Measurements from ENCODE around the gene PCIF1. TPM values are rescaled to one million over a fixed set of nuclear protein-coding genes. Genes with fewer than 3 reads are reported as not detected.

The PCIF1 gene
- total RNA-seq, 1 experiment from 2014 or later = 35.3 TPM

GRCh38 chr20:45947110-45947866 is 12.8 kb downstream of the PCIF1 start:
- H3K9me2 ChIP-seq (ENCODE audit: insufficient read depth) = no peaks in the 10 kb centered on the region
- DNase-seq = no peak
- H4K20me1 ChIP-seq (ENCODE audit: insufficient read depth) = no peaks in the 10 kb centered on the region
- intact Hi-C loops (cut with micrococcal nuclease; ENCODE audit: unreplicated experiment) = no loop called here
- 0 out of 2 replicates have a peak overlapping the region, but pooled peaks have one; percentile 18 for H3K27ac ChIP-seq
- H3F3A ChIP-seq (ENCODE audit: insufficient read depth, low read depth) = peaks cover 45% of the 10 kb centered on the region
- H3K4me1 ChIP-seq (replicated peaks; ENCODE audit: insufficient read depth) = peaks cover 37% of the 10 kb centered on the region
- no peaks in the 10 kb centered on the region for H3K27me3 ChIP-seq (ENCODE audit: insufficient read depth, low read depth)
- TF ChIP-seq EZH2 (IDR thresholded peaks at IDR 0.05; ENCODE audit: low read depth) (no peak), CTCF (conservative IDR thresholded peaks at IDR 0.05) (no peak)
- no TSS peak for BruUV-seq (replicated peaks)
- H3K4me2 ChIP-seq = no peak overlapping the region
- no peak overlapping the region for H3K4me3 ChIP-seq
- H3K79me2 ChIP-seq (ENCODE audit: low read depth) = no peaks in the 10 kb centered on the region
- POLR2A ChIA-PET (ENCODE audit: unreplicated experiment) = no interaction called here
- no peak overlapping the region for H2AFZ ChIP-seq
- CTCF ChIA-PET = interaction anchor here (0.5 to 0.6 kb wide), 2 partner anchors 46 to 453 kb away, joined by 3 read pairs; no protein-coding TSS in a partner anchor
- 0 out of 2 replicates have a peak, but pooled peaks cover 14% of the 10 kb centered on the region for H3K36me3 ChIP-seq (ENCODE audit: low read depth)
- no peaks in the 10 kb centered on the region for H3K9me3 ChIP-seq (ENCODE audit: insufficient read depth, low read depth)

GRCh38 chr20:45948261-45948733 is 13.8 kb downstream of the PCIF1 start:
- Histone ChIP-seq H3K4me3 (no peak overlapping the region), H3K27ac (no peak overlapping the region), H3F3A (ENCODE audit: insufficient read depth, low read depth) (peaks cover 41% of the 10 kb centered on the region), H3K9me3 (ENCODE audit: insufficient read depth, low read depth) (no peaks in the 10 kb centered on the region), H4K20me1 (ENCODE audit: insufficient read depth) (no peaks in the 10 kb centered on the region), H3K27me3 (ENCODE audit: insufficient read depth, low read depth) (no peaks in the 10 kb centered on the region), H2AFZ (no peak overlapping the region), H3K4me2 (no peak overlapping the region), H3K36me3 (ENCODE audit: low read depth) (0 out of 2 replicates have a peak, but pooled peaks cover 14% of the 10 kb centered on the region), H3K79me2 (ENCODE audit: low read depth) (no peaks in the 10 kb centered on the region), H3K4me1 (replicated peaks; ENCODE audit: insufficient read depth) (peaks cover 36% of the 10 kb centered on the region), H3K9me2 (ENCODE audit: insufficient read depth) (no peaks in the 10 kb centered on the region)
- CTCF ChIA-PET = no interaction called here
- BruUV-seq (replicated peaks) = no TSS peak
- TF ChIP-seq EZH2 (IDR thresholded peaks at IDR 0.05; ENCODE audit: low read depth) (no peak), CTCF (conservative IDR thresholded peaks at IDR 0.05) (no peak)
- POLR2A ChIA-PET (ENCODE audit: unreplicated experiment) = no interaction called here
- peak in 1 of 2 experiments; percentile 20 for DNase-seq
- intact Hi-C loops (cut with micrococcal nuclease; ENCODE audit: unreplicated experiment) = no loop called here

DNA sequence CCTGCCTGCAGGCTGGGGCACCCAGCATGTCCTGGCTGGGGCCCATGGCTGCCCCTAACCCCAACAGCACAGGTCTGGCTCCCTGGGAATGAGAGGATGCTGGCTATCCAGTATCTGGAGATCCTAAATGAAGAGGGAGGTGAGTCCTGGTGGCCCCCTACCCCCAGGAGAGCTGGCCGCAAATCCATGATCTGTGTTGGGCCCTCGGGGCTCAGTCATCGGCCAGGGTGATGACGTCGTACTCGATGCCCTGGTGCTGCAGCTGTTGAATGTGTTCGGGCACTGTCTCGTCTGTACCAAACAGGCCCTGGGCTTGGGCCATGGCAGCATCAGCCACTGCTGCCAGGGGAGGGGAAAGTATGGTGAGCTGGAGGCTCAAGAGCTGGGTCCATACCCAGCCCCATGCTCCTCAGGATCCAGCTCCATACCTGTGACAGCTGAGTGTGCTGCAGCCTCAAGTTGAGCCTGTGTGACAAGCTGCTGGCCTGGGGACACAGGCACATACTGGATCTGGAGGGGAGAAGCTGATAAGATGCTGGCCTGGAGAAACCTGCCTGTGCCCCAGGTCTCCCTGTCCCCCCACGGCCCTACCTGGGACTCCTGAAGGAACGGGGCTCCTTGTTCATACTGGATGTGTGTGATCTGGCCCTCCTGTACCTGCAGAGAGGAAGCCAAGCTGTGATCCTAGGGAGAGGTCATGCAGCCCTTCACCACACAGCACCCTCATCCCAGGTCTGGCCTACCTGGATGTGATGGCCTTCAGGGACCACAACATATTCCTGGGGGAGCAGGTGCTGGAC is 14.5 kb downstream of the PCIF1 start:
- Histone ChIP-seq H3K27ac (no peak overlapping the region), H3K4me2 (no peak overlapping the region), H3K9me3 (ENCODE audit: insufficient read depth, low read depth) (no peaks in the 10 kb centered on the region), H3F3A (ENCODE audit: insufficient read depth, low read depth) (peaks cover 35% of the 10 kb centered on the region), H4K20me1 (ENCODE audit: insufficient read depth) (no peaks in the 10 kb centered on the region), H3K4me3 (no peak overlapping the region), H3K79me2 (ENCODE audit: low read depth) (no peaks in the 10 kb centered on the region), H3K4me1 (replicated peaks; ENCODE audit: insufficient read depth) (peaks cover 30% of the 10 kb centered on the region), H3K27me3 (ENCODE audit: insufficient read depth, low read depth) (no peaks in the 10 kb centered on the region), H2AFZ (no peak overlapping the region), H3K36me3 (ENCODE audit: low read depth) (0 out of 2 replicates have a peak, but pooled peaks cover 14% of the 10 kb centered on the region), H3K9me2 (ENCODE audit: insufficient read depth) (no peaks in the 10 kb centered on the region)
- no TSS peak for BruUV-seq (replicated peaks)
- POLR2A ChIA-PET (ENCODE audit: unreplicated experiment) = interaction anchor here (0.6 kb wide), 1 partner anchor 136 kb away, joined by 3 read pairs; no protein-coding TSS in a partner anchor
- TF ChIP-seq CTCF (conservative IDR thresholded peaks at IDR 0.05) (no peak), EZH2 (IDR thresholded peaks at IDR 0.05; ENCODE audit: low read depth) (no peak)
- intact Hi-C loops (cut with micrococcal nuclease; ENCODE audit: unreplicated experiment) = no loop called here
- peak in 1 of 2 experiments; percentile 33 for DNase-seq
- CTCF ChIA-PET = no interaction called here
